Activated CD4-positive, alpha-beta T cell treated with anti-CD3 and anti-CD28 coated beads for 24 hours (primary cell): ENCODE results near the gene KLC1.
"Not testable (repeated sequence)": the region's sequence is repeated elsewhere in the genome, so short reads cannot be mapped to it uniquely, and the experiment has no call there.

ENCODE experiments used
- DNase-seq, 2 donors: peaks; one replicate each; pipeline ENCODE4 v3.0.0-alpha.2; 2020; ENCODE audit warnings: low read depth in 2 of 2

Gene KLC1

GRCh38 chr14:103691655-103692054, 62.6 kb downstream of the KLC1 start:
- not testable (repeated sequence) for DNase-seq

- no peak for DNase-seq
Measured at GRCh38 chr14:103692159-103692558, 63.1 kb downstream of the KLC1 start.

GRCh38 chr14:103692871-103693270, 63.9 kb downstream of the KLC1 start:
- no peak for DNase-seq

GRCh38 chr14:103693515-103693914, 64.5 kb downstream of the KLC1 start:
- no peak for DNase-seq

- DNase-seq: no peak
Measured at GRCh38 chr14:103694572-103695026, 65.6 kb downstream of the KLC1 start.

- no peak for DNase-seq
Measured at GRCh38 chr14:103695296-103696069, 66.5 kb downstream of the KLC1 start.

- no peak for DNase-seq
Measured at GRCh38 chr14:103696070-103696402, 67.0 kb downstream of the KLC1 start.

- DNase-seq: no peak
Measured at GRCh38 chr14:103696466-103697071, 67.6 kb downstream of the KLC1 start.

GRCh38 chr14:103697206-103697602, 68.2 kb downstream of the KLC1 start:
- DNase-seq: no peak

- DNase-seq: no peak
Measured at GRCh38 chr14:103697603-103698379, 68.8 kb downstream of the KLC1 start.

- DNase-seq: no peak
Measured at GRCh38 chr14:103698380-103699260, 69.6 kb downstream of the KLC1 start.

- no peak for DNase-seq
Measured at GRCh38 chr14:103699261-103699661, 70.2 kb downstream of the KLC1 start.

GRCh38 chr14:103699901-103700752, 71.1 kb downstream of the KLC1 start:
- no peak for DNase-seq

- no peak for DNase-seq
Measured at GRCh38 chr14:103700753-103701490, 71.9 kb downstream of the KLC1 start.

GRCh38 chr14:103702095-103702494, 73.1 kb downstream of the KLC1 start:
- DNase-seq: no peak

GRCh38 chr14:103702497-103703432, 73.8 kb downstream of the KLC1 start:
- DNase-seq: no peak

GRCh38 chr14:103703433-103704385, 74.7 kb downstream of the KLC1 start:
- no peak for DNase-seq

GRCh38 chr14:103704708-103705107, 75.7 kb downstream of the KLC1 start:
- no peak for DNase-seq
